Right atrium auricular region (tissue), 2 donors: ENCODE data around the gene NACA2. TPM values are rescaled to one million over a fixed set of nuclear protein-coding genes. Genes with fewer than 3 reads are reported as not detected.
"Not testable (repeated sequence)": the region's sequence is repeated elsewhere in the genome, so short reads cannot be mapped to it uniquely, and the experiment has no call there.

Experiments used
- DNase-seq: peaks from one replicate; pipeline ENCODE4 v3.0.0-alpha.2; 2019; ENCODE audit warnings: low spot score
- H3K27ac ChIP-seq, 2 donors: fragments of 200-600 bp; sonication (generic); 1 replicate in 1 of 2; 2 replicates in 1 of 2; pipeline ENCODE4 v1.5.1; 2016 to 2019
- H3K27me3 ChIP-seq, 2 donors: fragments of 200-600 bp; sonication (generic); one replicate each; pipeline versions ENCODE4 v1.5.1 to v1.6.0; 2017 to 2019
- H3K36me3 ChIP-seq: fragments of 200-600 bp; sonication (generic); one replicate; pipeline ENCODE4 v1.5.1; 2016
- H3K4me1 ChIP-seq, 2 donors: fragments of 200-600 bp; sonication (generic); one replicate each; pipeline versions ENCODE4 v1.5.1 to v1.6.0; 2017 to 2019
- H3K4me3 ChIP-seq, 2 donors: fragments of 200-600 bp; sonication (generic); 1 replicate in 1 of 2; 2 replicates in 1 of 2; pipeline ENCODE4 v1.5.1; 2017 to 2019; ENCODE audit warnings: mild to moderate bottlenecking in 1 of 2, moderate library complexity in 1 of 2
- H3K9me3 ChIP-seq, 2 donors: fragments of 200-600 bp; sonication (generic); one replicate each; pipeline ENCODE4 v1.5.1; 2019
- CTCF ChIP-seq, 2 donors: fragments of 200-600 bp; sonication (generic); IDR thresholded peaks; one replicate each; pipeline ENCODE4 v1.5.1; 2019; ENCODE audit warnings: antibody characterized with exemption in 2 of 2
- total RNA-seq, 2 donors: library from RNA; depleted of rRNA; stranded (reverse); fragments of >200 nt; gene quantifications; one replicate each; pipeline ENCODE4 v1.1.0, GENCODE V29; 2016

Gene NACA2
- total RNA-seq, 2 donors from 2014 or later, result not detected

GRCh38 chr17:61587242-61587641 lies 3.8 kb downstream of the NACA2 start:
- no peak overlapping the region for H3K4me3 ChIP-seq
- H3K4me1 ChIP-seq, result no peaks in the 10 kb centered on the region
- no peaks in the 10 kb centered on the region for H3K36me3 ChIP-seq
- DNase-seq, result no peak
- no peaks in the 10 kb centered on the region for H3K9me3 ChIP-seq
- no peak for TF ChIP-seq CTCF (IDR thresholded peaks at IDR 0.05)
- no peak overlapping the region for H3K27ac ChIP-seq
- no peaks in the 10 kb centered on the region for H3K27me3 ChIP-seq

- H3K9me3 ChIP-seq, H3K27me3 ChIP-seq, DNase-seq, H3K4me3 ChIP-seq, H3K27ac ChIP-seq, H3K4me1 ChIP-seq, H3K36me3 ChIP-seq: not testable (repeated sequence)
These were observed 4.4 kb downstream of the NACA2 start for GRCh38 chr17:61586622-61587021.

- no peak overlapping the region for H3K27ac ChIP-seq
- no peaks in the 10 kb centered on the region for H3K4me1 ChIP-seq
- no peaks in the 10 kb centered on the region for H3K9me3 ChIP-seq
- no peak for TF ChIP-seq CTCF (IDR thresholded peaks at IDR 0.05)
- H3K36me3 ChIP-seq, result no peaks in the 10 kb centered on the region
- no peak for DNase-seq
- H3K27me3 ChIP-seq, result no peaks in the 10 kb centered on the region
- no peak overlapping the region for H3K4me3 ChIP-seq
These were observed 4.9 kb downstream of the NACA2 start for GRCh38 chr17:61586031-61586566.

GRCh38 chr17:61584866-61585265 lies 6.2 kb downstream of the NACA2 start:
- Histone ChIP-seq H3K9me3 (no peaks in the 10 kb centered on the region), H3K36me3 (no peaks in the 10 kb centered on the region), H3K4me1 (no peaks in the 10 kb centered on the region), H3K27me3 (no peaks in the 10 kb centered on the region), H3K4me3 (no peak overlapping the region), H3K27ac (no peak overlapping the region)
- DNase-seq, result no peak
- TF ChIP-seq CTCF (IDR thresholded peaks at IDR 0.05), result no peak

GRCh38 chr17:61584266-61584665 lies 6.8 kb downstream of the NACA2 start:
- H3K9me3 ChIP-seq, result no peaks in the 10 kb centered on the region
- H3K27me3 ChIP-seq, result no peaks in the 10 kb centered on the region
- no peak for DNase-seq
- H3K36me3 ChIP-seq, result no peaks in the 10 kb centered on the region
- H3K4me1 ChIP-seq, result no peaks in the 10 kb centered on the region
- no peak overlapping the region for H3K4me3 ChIP-seq
- H3K27ac ChIP-seq, result no peak overlapping the region
- no peak for TF ChIP-seq CTCF (IDR thresholded peaks at IDR 0.05)

GRCh38 chr17:61583660-61584264 lies 7.3 kb downstream of the NACA2 start:
- Histone ChIP-seq H3K4me3 (no peak overlapping the region), H3K27me3 (no peaks in the 10 kb centered on the region), H3K4me1 (no peaks in the 10 kb centered on the region), H3K9me3 (no peaks in the 10 kb centered on the region), H3K36me3 (no peaks in the 10 kb centered on the region), H3K27ac (no peak overlapping the region)
- no peak for DNase-seq
- no peak for TF ChIP-seq CTCF (IDR thresholded peaks at IDR 0.05)
